ENCODE results near the gene TRAPPC2L. TPM values are rescaled to one million over a fixed set of nuclear protein-coding genes. Genes with fewer than 3 reads are reported as not detected.

Gene TRAPPC2L
- total and polyA plus RNA-seq, 2 donors from 2014 or later = 48.3 to 155 TPM

DNA sequence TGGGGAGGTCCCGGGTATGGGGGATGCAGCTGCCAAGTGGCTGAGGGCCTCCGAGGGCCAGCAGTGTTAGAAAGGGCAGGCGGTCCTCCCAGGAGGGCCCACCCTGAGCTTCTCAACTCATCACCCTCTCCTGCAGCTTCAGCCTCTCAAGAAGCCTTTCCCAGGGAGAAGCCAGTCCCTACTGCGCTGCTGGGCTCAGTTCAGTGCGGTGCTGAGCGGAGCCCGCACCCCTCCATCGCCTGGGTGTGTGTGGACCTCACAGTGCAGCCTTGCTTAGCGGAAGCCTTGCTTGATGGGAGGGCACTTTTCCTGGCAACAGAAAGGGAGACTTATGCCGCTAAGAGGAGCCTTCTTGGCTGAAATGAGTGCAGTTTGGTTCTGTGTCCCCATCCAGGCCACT lies 41.7 kb upstream of the TRAPPC2L start:
- H3K4me3 ChIP-seq (ENCODE audit: low read length in 3 of 3) = no peak overlapping the region
- H3K9me3 ChIP-seq (ENCODE audit: control insufficient read depth in 2 of 3, insufficient read depth in 1 of 3, low read length in 3 of 3) = no peaks in the 10 kb centered on the region
- H3K9ac ChIP-seq (ENCODE audit: low read length in 3 of 3) = no peak overlapping the region
- H3K27me3 ChIP-seq (ENCODE audit: control insufficient read depth, insufficient read depth, low read length) = no peaks in the 10 kb centered on the region
- peaks cover 0 to 9% (median 6%) of the 10 kb centered on the region in 3 donors for H3K4me1 ChIP-seq (ENCODE audit: control insufficient read depth in 2 of 3, insufficient read depth in 2 of 3, low read depth in 1 of 3, low read length in 3 of 3)
- TF ChIP-seq, protein P1, sequence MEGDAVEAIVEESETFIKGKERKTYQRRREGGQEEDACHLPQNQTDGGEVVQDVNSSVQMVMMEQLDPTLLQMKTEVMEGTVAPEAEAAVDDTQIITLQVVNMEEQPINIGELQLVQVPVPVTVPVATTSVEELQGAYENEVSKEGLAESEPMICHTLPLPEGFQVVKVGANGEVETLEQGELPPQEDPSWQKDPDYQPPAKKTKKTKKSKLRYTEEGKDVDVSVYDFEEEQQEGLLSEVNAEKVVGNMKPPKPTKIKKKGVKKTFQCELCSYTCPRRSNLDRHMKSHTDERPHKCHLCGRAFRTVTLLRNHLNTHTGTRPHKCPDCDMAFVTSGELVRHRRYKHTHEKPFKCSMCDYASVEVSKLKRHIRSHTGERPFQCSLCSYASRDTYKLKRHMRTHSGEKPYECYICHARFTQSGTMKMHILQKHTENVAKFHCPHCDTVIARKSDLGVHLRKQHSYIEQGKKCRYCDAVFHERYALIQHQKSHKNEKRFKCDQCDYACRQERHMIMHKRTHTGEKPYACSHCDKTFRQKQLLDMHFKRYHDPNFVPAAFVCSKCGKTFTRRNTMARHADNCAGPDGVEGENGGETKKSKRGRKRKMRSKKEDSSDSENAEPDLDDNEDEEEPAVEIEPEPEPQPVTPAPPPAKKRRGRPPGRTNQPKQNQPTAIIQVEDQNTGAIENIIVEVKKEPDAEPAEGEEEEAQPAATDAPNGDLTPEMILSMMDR (IDR thresholded peaks at IDR 0.05; ENCODE audit: borderline replicate concordance, extremely low read depth, insufficient read depth) = no peak
- H3K27ac ChIP-seq (ENCODE audit: low read depth in 2 of 2, low read length in 2 of 2) = no peak overlapping the region
- FAIRE-seq (no peak), DNase-seq (no peak)
- intact Hi-C loops (cut with DNase I) = no loop called here
- no peaks in the 10 kb centered on the region for H3K36me3 ChIP-seq (ENCODE audit: control insufficient read depth in 2 of 3, insufficient read depth in 3 of 3, low read length in 3 of 3)

DNA sequence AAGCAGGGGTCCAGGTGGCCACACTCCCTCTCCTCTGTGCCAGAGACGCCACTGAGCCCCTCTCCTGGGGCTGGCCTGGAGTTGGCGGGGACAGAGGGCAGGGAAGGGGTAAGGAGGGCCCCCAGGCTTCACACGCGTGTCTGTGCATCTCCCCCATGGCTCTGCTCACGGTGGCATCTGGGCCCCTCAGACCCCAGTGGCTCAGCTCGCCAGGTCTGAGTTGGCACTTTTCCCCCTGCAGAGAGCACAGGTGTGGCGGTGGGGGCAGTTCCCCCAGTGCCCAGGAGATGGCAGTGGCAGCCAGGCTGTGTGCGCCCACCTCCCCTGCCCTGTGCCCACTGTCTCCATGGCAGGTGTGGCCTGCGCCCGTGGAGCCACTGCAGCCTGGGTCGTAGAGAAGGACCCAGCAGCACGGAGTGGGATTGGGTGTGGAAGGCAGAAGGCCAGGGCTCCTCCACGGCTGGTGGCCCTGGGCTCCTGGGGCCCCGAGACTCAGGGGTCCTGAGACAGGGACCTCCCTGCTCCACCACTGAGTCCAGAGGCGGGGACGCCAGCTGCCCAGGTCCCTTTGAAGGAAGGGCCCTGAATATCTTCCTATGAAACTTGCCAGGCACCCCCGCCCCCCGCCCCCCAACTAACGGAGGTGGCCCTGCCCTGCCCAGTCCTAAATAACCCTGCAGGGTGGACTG lies 40.9 kb upstream of the TRAPPC2L start:
- no peak overlapping the region for H3K27ac ChIP-seq (ENCODE audit: low read depth in 2 of 2, low read length in 2 of 2)
- TF ChIP-seq, protein P1 (IDR thresholded peaks at IDR 0.05; ENCODE audit: borderline replicate concordance, extremely low read depth, insufficient read depth) = peak; percentile 62
- no peaks in the 10 kb centered on the region for H3K36me3 ChIP-seq (ENCODE audit: control insufficient read depth in 2 of 3, insufficient read depth in 3 of 3, low read length in 3 of 3)
- H3K9ac ChIP-seq (ENCODE audit: low read length in 3 of 3) = no peak overlapping the region
- H3K4me3 ChIP-seq (ENCODE audit: low read length in 3 of 3) = no peak overlapping the region
- no peaks in the 10 kb centered on the region for H3K9me3 ChIP-seq (ENCODE audit: control insufficient read depth in 2 of 3, insufficient read depth in 1 of 3, low read length in 3 of 3)
- peaks cover 0 to 2% (median 0%) of the 10 kb centered on the region in 3 donors for H3K4me1 ChIP-seq (ENCODE audit: control insufficient read depth in 2 of 3, insufficient read depth in 2 of 3, low read depth in 1 of 3, low read length in 3 of 3)
- FAIRE-seq (no peak), DNase-seq (peak in 4 of 5 donors; percentile 68 to 82 (median 71))
- intact Hi-C loops (cut with DNase I) = no loop called here
- no peaks in the 10 kb centered on the region for H3K27me3 ChIP-seq (ENCODE audit: control insufficient read depth, insufficient read depth, low read length)

DNA sequence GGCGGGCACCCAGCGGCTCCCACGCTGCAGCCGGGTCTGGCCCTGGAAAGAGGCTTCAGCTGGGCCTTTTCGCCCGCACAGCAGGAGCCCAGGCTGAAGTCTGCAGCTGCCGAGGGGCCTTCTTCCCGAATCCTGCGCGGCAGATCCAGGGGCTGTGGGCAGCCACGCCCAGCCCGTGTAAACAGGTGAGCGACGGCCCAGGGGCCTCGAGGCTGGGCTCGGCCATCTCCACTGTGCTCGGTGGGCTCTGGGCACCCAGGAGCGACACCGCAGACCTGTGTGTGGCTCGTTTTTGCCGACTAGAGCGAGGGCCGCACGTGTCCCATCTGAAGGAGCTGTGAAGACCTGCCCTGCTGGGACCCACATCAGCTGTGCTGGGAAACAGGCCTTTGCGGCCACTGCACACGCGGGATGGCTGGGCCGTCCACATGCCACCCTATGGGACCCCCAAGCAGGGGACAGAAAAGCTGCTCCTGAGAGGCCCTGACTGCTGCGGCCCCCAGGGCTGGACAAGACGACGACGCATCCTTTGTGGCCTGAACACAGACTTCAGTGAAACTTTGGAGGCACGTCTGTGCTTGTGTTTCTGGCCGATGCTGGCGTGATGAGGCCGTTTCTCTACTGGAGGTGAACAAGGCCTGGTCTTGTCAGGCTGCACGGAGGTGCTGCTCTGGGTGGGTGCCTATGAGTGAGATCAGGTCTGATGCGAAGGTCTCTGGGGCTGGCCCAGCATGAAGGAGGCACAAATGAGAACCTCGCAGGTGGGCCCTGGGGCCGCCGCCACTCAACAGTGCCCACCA lies 40.0 kb upstream of the TRAPPC2L start:
- H3K36me3 ChIP-seq (ENCODE audit: control insufficient read depth in 2 of 3, insufficient read depth in 3 of 3, low read length in 3 of 3) = no peaks in the 10 kb centered on the region
- intact Hi-C loops (cut with DNase I) = no loop called here

More for the DNA sequence above, 40.0 kb upstream of the TRAPPC2L start:
- Histone ChIP-seq H3K27me3 (ENCODE audit: control insufficient read depth, insufficient read depth, low read length) (no peaks in the 10 kb centered on the region), H3K9me3 (ENCODE audit: control insufficient read depth in 2 of 3, insufficient read depth in 1 of 3, low read length in 3 of 3) (no peaks in the 10 kb centered on the region), H3K4me3 (ENCODE audit: low read length in 3 of 3) (no peak overlapping the region), H3K27ac (ENCODE audit: low read depth in 2 of 2, low read length in 2 of 2) (no peak overlapping the region), H3K9ac (ENCODE audit: low read length in 3 of 3) (no peak overlapping the region), H3K4me1 (ENCODE audit: control insufficient read depth in 2 of 3, insufficient read depth in 2 of 3, low read depth in 1 of 3, low read length in 3 of 3) (peaks cover 0 to 2% (median 0%) of the 10 kb centered on the region in 3 donors)
- TF ChIP-seq, protein P1 (IDR thresholded peaks at IDR 0.05; ENCODE audit: borderline replicate concordance, extremely low read depth, insufficient read depth) = no peak
- FAIRE-seq (no peak), DNase-seq (no peak)
